K562 (cell line): ENCODE results near the gene YBX1. TPM values are rescaled to one million over a fixed set of nuclear protein-coding genes. Genes with fewer than 3 reads are reported as not detected.

Experiments used
- AFF1 ChIP-seq, 2 experiments: fragments of 450-650 bp; IDR thresholded peaks; 2 replicates each; pipeline ENCODE4 v1.6.1; 2018; ENCODE audit warnings: mild to moderate bottlenecking in 2 of 2, low read depth in 1 of 2; ENCODE audit not compliant: partially characterized antibody in 2 of 2
- CREB3 ChIP-seq: fragments of 450-650 bp; conservative IDR thresholded peaks from 2 replicates; pipeline ENCODE4 v1.6.1; 2016; ENCODE audit warnings: missing genetic modification characterization, low read depth, mild to moderate bottlenecking, missing compliant biosample characterization, moderate library complexity
- KAT2B ChIP-seq: IDR thresholded peaks from one replicate; pipeline ENCODE4 v1.6.1; 2012; ENCODE audit warnings: low read depth, mild to moderate bottlenecking, control low read depth, inconsistent platforms, low read length, moderate library complexity
- MITF ChIP-seq: IDR thresholded peaks from 2 replicates; pipeline ENCODE4 v1.6.1; 2014; ENCODE audit warnings: antibody characterized with exemption
- MYBL2 ChIP-seq, 2 experiments: fragments of 450-650 bp in 1 of 2; sonication (generic) in 1 of 2; formaldehyde crosslinking in 1 of 2; IDR thresholded peaks; 2 replicates each; pipeline versions ENCODE4 v1.6.1 to v1.8.1; 2017 to 2022; ENCODE audit warnings: borderline replicate concordance in 1 of 2, inconsistent platforms in 1 of 2, low read depth in 1 of 2, mild to moderate bottlenecking in 1 of 2, missing genetic modification reagents in 1 of 2, moderate library complexity in 1 of 2
- MYC ChIP-seq, 2 experiments: fragments of 250-450 bp in 1 of 2; sonication (Bioruptor Pico) in 1 of 2; IDR thresholded peaks; 2 replicates each; pipeline versions ENCODE4 v1.5.1 to v1.6.1; 2012 to 2021; ENCODE audit warnings: low read depth in 2 of 2, borderline replicate concordance in 1 of 2, improper control_type of control experiment in 1 of 2, low read length in 1 of 2, mild to moderate bottlenecking in 1 of 2, moderate library complexity in 1 of 2
- SAFB ChIP-seq: fragments of 200-400 bp; formaldehyde crosslinking; IDR thresholded peaks from 2 replicates; pipeline ENCODE4 v1.6.1; 2017; ENCODE audit warnings: low read depth, low read length, borderline replicate concordance
- TEAD1 ChIP-seq, 2 experiments: fragments of 450-650 bp in 1 of 2; sonication (generic) in 1 of 2; formaldehyde crosslinking; IDR thresholded peaks; 2 replicates each; pipeline versions ENCODE4 v1.4.0 to v1.8.0; 2020 to 2022; ENCODE audit warnings: mild to moderate bottlenecking in 2 of 2, missing genetic modification reagents in 1 of 2
- ZNF830 ChIP-seq: fragments of 250-450 bp; sonication (Bioruptor Pico); IDR thresholded peaks from 2 replicates; pipeline ENCODE4 v1.5.0; 2021; ENCODE audit warnings: mild to moderate bottlenecking
- polyA plus RNA-seq, 8 experiments: library from polyadenylated mRNA; depleted of rRNA in 4 of 8; stranded (reverse) in 5 of 8; unstranded in 3 of 8; fragments of >200 nt; fragmentation: Nextera tagmentation in 2 of 8; fragmentation: Illumina TruSeq in 1 of 8; extraction: Ambion mirVana in 2 of 8; extraction: Trizol in 1 of 8; gene quantifications; 2 replicates each; pipeline versions ENCODE4 v1.2.1 to v1.2.3, GENCODE V29; 2011 to 2014; ENCODE audit warnings: inconsistent platforms in 1 of 8, missing spikeins in 1 of 8
- total RNA-seq, 7 experiments: library from RNA; depleted of rRNA in 6 of 7; stranded (reverse); fragments of >200 nt in 6 of 7; fragmentation: Illumina TruSeq in 2 of 7; extraction: Trizol in 2 of 7; gene quantifications; 2 replicates each; pipeline versions ENCODE4 v1.2.1 to v1.2.3, GENCODE V29; 2011 to 2021; ENCODE audit warnings: low replicate concordance in 1 of 7

Gene YBX1
- total and polyA plus RNA-seq, 9 of the 15 experiments (the other 6 are each of a cell fraction or from before 2014, with no cell fraction given), result 363 to 1,955 (median 1,216) TPM

- TF ChIP-seq CREB3 (tag) (peak; percentile 90), MITF (no peak), MYBL2 (IDR thresholded peaks at IDR 0.05; ENCODE audit: low read depth) (no peak), MYBL2 (CRISPR knock-in tag; IDR thresholded peaks at IDR 0.05; ENCODE audit: borderline replicate concordance) (no peak), KAT2B (no peak), TEAD1 (CRISPR knock-in tag; IDR thresholded peaks at IDR 0.05) (peak in 1 of 2 experiments; percentile 93; a peak in 3 of 4 replicates), SAFB (peak; percentile 41; the same call in 1 of the 2 replicates), ZNF830 (CRISPR knock-in tag) (no peak), AFF1 (IDR thresholded peaks at IDR 0.05; ENCODE audit: low read depth in 1 of 2, partially characterized antibody in 2 of 2) (no peak), MYC (IDR thresholded peaks at IDR 0.05; ENCODE audit: low read depth, low read length) (peak; percentile 95), MYC (CRISPR knock-in tag; IDR thresholded peaks at IDR 0.05; ENCODE audit: borderline replicate concordance, low read depth) (peak; percentile 72)
Observed at GRCh38 chr1:42657981-42658876, 24.0 kb upstream of the YBX1 start, which contains the start of gene PPIH (continued).
